Tibial nerve (tissue), 4 donors: ENCODE measurements around the gene NUP214. TPM values are rescaled to one million over a fixed set of nuclear protein-coding genes. Genes with fewer than 3 reads are reported as not detected.
A peak's percentile ranks its signal among the peaks of the same experiment; 100 is the strongest.

ENCODE experiments used
- DNase-seq, 2 donors: peaks; one replicate each; pipeline ENCODE4 v3.0.0-alpha.2; 2019; ENCODE audit warnings: low spot score in 2 of 2
- H3K27ac ChIP-seq, 4 donors: fragments of 200-600 bp; sonication (generic) in 3 of 4; one replicate each; pipeline ENCODE4 v1.5.1; 2017 to 2019; ENCODE audit warnings: mild to moderate bottlenecking in 1 of 4
- H3K27me3 ChIP-seq, 2 donors: fragments of 200-600 bp; sonication (generic) in 1 of 2; one replicate each; pipeline versions ENCODE4 v1.5.1 to v1.6.0; 2017 to 2019
- H3K36me3 ChIP-seq, 3 donors: fragments of 200-600 bp; sonication (generic); one replicate each; pipeline ENCODE4 v1.5.1; 2018 to 2019
- H3K4me1 ChIP-seq, 4 donors: fragments of 200-600 bp; sonication (generic) in 3 of 4; one replicate each; pipeline ENCODE4 v1.5.1; 2017 to 2019
- H3K4me3 ChIP-seq, 4 donors: fragments of 200-600 bp; sonication (generic) in 3 of 4; one replicate each; pipeline ENCODE4 v1.5.1; 2017 to 2019; ENCODE audit warnings: mild to moderate bottlenecking in 1 of 4, moderate library complexity in 1 of 4
- H3K9me3 ChIP-seq, 4 donors: fragments of 200-600 bp; sonication (generic) in 3 of 4; one replicate each; pipeline ENCODE4 v1.5.1; 2017 to 2019
- CTCF ChIP-seq, 5 experiments: fragments of 200-600 bp in 3 of 5; fragments of 450-650 bp in 2 of 5; sonication (generic) in 3 of 5; IDR thresholded peaks; one replicate each; pipeline ENCODE4 v1.5.1; 2016 to 2019; ENCODE audit warnings: antibody characterized with exemption in 5 of 5, mild to moderate bottlenecking in 3 of 5, moderate library complexity in 2 of 5
- EP300 ChIP-seq, 2 donors: sonication (generic); formaldehyde crosslinking; IDR thresholded peaks; one replicate each; pipeline ENCODE4 v1.6.1; 2017; ENCODE audit warnings: antibody characterized with exemption in 2 of 2, mild to moderate bottlenecking in 1 of 2
- POLR2A ChIP-seq, 2 donors: fragments of 450-650 bp; IDR thresholded peaks; one replicate each; pipeline ENCODE4 v1.6.1; 2017; ENCODE audit warnings: antibody characterized with exemption in 2 of 2, mild to moderate bottlenecking in 2 of 2, moderate library complexity in 2 of 2
- WGBS, 2 donors: methylation state at CpG; one replicate each; pipeline ENCODE4 v1.1.5; 2018; 5-methylcytosine and 5-hydroxymethylcytosine counted together
- total RNA-seq, 4 donors: library from RNA; depleted of rRNA; stranded (reverse); fragments of >200 nt; gene quantifications; one replicate each; pipeline ENCODE4 v1.1.0, GENCODE V29; 2016

The NUP214 gene
- total RNA-seq, 4 donors from 2014 or later = 39.8 to 94.2 (median 70.2) TPM

- Histone ChIP-seq H3K27ac (no peak overlapping the region), H3K9me3 (no peaks in the 10 kb centered on the region), H3K4me1 (peaks cover 0 to 19% (median 11%) of the 10 kb centered on the region in 4 donors), H3K27me3 (peaks cover 0 to 11% of the 10 kb centered on the region in 2 donors), H3K36me3 (peaks cover 0 to 46% (median 13%) of the 10 kb centered on the region in 3 donors), H3K4me3 (no peak overlapping the region)
- TF ChIP-seq POLR2A (IDR thresholded peaks at IDR 0.05) (no peak), CTCF (IDR thresholded peaks at IDR 0.05) (no peak), EP300 (IDR thresholded peaks at IDR 0.05) (no peak)
- WGBS, 2 donors = 88 to 90% methylated on average over 5 of the region's 5 CpGs
- no peak for DNase-seq
Measured at GRCh38 chr9:131236761-131237160, 111.4 kb downstream of the NUP214 start.

- Histone ChIP-seq H3K27me3 (peaks cover 0 to 11% of the 10 kb centered on the region in 2 donors), H3K27ac (no peak overlapping the region), H3K4me1 (peaks cover 0 to 19% (median 11%) of the 10 kb centered on the region in 4 donors), H3K9me3 (no peaks in the 10 kb centered on the region), H3K4me3 (no peak overlapping the region), H3K36me3 (peaks cover 0 to 41% (median 10%) of the 10 kb centered on the region in 3 donors)
- TF ChIP-seq EP300 (IDR thresholded peaks at IDR 0.05) (no peak), POLR2A (IDR thresholded peaks at IDR 0.05) (no peak), CTCF (IDR thresholded peaks at IDR 0.05) (no peak)
- WGBS, 2 donors = 70 to 74% methylated on average over 7 of the region's 7 CpGs
- no peak for DNase-seq
Measured at GRCh38 chr9:131237291-131237690, 111.9 kb downstream of the NUP214 start.

GRCh38 chr9:131237931-131238401 lies 112.6 kb downstream of the NUP214 start:
- no peak for TF ChIP-seq CTCF (IDR thresholded peaks at IDR 0.05)
- peak in 1 of 2 donors; percentile 16 for TF ChIP-seq EP300 (IDR thresholded peaks at IDR 0.05)
- Histone ChIP-seq H3K4me1 (peaks cover 0 to 19% (median 11%) of the 10 kb centered on the region in 4 donors), H3K4me3 (peak overlapping the region in 1 of 4 donors; percentile 16), H3K27me3 (peaks cover 0 to 11% of the 10 kb centered on the region in 2 donors), H3K27ac (peak overlapping the region in 3 of 4 donors; percentile 38 to 71 (median 49)), H3K36me3 (peaks cover 0 to 34% (median 3%) of the 10 kb centered on the region in 3 donors), H3K9me3 (peaks cover 0 to 3% (median 0%) of the 10 kb centered on the region in 4 donors)
- WGBS, 2 donors = 18 to 23% methylated on average over 11 of the region's 11 CpGs
- peak; percentile 40 to 56 for DNase-seq

GRCh38 chr9:131238402-131239021 lies 113.1 kb downstream of the NUP214 start:
- peak overlapping the region in 3 of 4 donors; percentile 38 to 71 (median 49) for H3K27ac ChIP-seq
- H3K27me3 ChIP-seq = peaks cover 0 to 11% of the 10 kb centered on the region in 2 donors
- H3K4me1 ChIP-seq = peaks cover 0 to 19% (median 11%) of the 10 kb centered on the region in 4 donors
- H3K36me3 ChIP-seq = peaks cover 0 to 28% (median 0%) of the 10 kb centered on the region in 3 donors
- H3K9me3 ChIP-seq = peaks cover 0 to 6% (median 0%) of the 10 kb centered on the region in 4 donors
- no peak for TF ChIP-seq POLR2A (IDR thresholded peaks at IDR 0.05)
- 24 to 27% methylated on average over 22 to 23 of the region's 23 CpGs for WGBS, 2 donors
- H3K4me3 ChIP-seq = peak overlapping the region in 1 of 4 donors; percentile 16
- no peak for DNase-seq

DNA sequence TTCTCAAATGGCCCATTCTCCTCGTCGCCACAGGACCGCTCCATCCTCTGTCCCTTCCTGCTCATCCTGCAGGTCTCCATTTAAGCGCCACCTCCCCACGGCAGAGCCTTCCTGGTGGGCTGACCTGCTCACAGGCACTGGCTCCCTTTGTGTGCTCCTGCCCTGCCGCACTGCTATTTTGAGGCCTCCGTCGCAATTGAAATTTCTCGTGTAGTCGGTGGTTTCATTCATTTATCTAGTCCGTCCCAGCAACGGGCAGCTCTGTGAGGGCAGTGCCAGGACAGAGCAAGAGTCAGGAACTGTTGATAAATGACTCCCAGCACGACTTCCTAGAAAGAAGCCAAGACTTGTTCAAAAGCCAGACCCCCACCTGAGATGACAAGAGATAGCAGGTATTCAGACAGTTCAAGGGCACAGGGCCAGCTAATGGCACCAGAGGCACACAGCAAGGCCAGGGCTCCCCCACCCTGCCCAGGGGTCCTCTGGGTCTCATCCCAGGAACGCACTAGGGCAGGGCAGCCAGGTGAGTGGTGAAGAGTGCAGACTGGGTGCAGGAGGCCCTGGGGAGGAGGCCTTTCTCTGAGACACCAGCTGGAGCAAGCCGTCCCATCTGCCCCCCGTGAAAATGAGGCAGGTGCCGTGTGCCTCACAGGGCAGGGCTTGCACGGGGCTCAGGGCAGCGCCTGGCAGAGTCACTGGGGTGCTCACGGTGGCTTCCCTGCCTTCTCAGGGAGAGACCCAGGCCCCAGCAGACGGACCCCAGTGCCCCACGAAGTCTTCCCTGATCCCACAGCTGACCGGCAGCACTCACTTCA lies 114.0 kb downstream of the NUP214 start:
- no peak overlapping the region for H3K4me3 ChIP-seq
- 76 to 80% methylated on average over 22 to 23 of the region's 23 CpGs for WGBS, 2 donors
- peaks cover 0 to 19% (median 11%) of the 10 kb centered on the region in 4 donors for H3K4me1 ChIP-seq
- H3K36me3 ChIP-seq = peaks cover 0 to 20% (median 0%) of the 10 kb centered on the region in 3 donors
- TF ChIP-seq CTCF (IDR thresholded peaks at IDR 0.05) (no peak), EP300 (IDR thresholded peaks at IDR 0.05) (no peak), POLR2A (IDR thresholded peaks at IDR 0.05) (no peak)
- H3K9me3 ChIP-seq = peaks cover 0 to 6% (median 0%) of the 10 kb centered on the region in 4 donors
- H3K27me3 ChIP-seq = peaks cover 0 to 11% of the 10 kb centered on the region in 2 donors
- H3K27ac ChIP-seq = no peak overlapping the region
- DNase-seq = no peak
